T-helper 1 cell treated with Interleukin-12 subunit alpha and Interleukin-12 subunit beta and Interleukin-4 antibody, amounts not matched to agents 30 μg/mL and 1 μg/mL, for 36 hours (primary cell): Measurements from ENCODE around the gene DNER.
"Not testable (repeated sequence)": the region's sequence is repeated elsewhere in the genome, so short reads cannot be mapped to it uniquely, and the experiment has no call there.

ENCODE experiments used
- H3K27ac Mint-ChIP-seq: one replicate; pipeline ENCODE4 v1.8.0; 2021; ENCODE audit warnings: mild to moderate bottlenecking, mixed read lengths
- H3K27me3 Mint-ChIP-seq: one replicate; pipeline ENCODE4 v1.8.0; 2021; ENCODE audit warnings: low read depth, mixed read lengths
- H3K36me3 Mint-ChIP-seq: one replicate; pipeline ENCODE4 v1.8.0; 2021; ENCODE audit warnings: low read depth, mixed read lengths
- H3K4me1 Mint-ChIP-seq: one replicate; pipeline ENCODE4 v1.8.0; 2021; ENCODE audit warnings: low read depth, mixed read lengths
- H3K4me3 Mint-ChIP-seq: one replicate; pipeline ENCODE4 v1.8.0; 2021; ENCODE audit warnings: mild to moderate bottlenecking, moderate library complexity, mixed read lengths
- H3K9me3 Mint-ChIP-seq: one replicate; pipeline ENCODE4 v1.8.0; 2021; ENCODE audit warnings: mixed read lengths

Gene DNER

GRCh38 chr2:229514273-229514895 is 200.0 kb downstream of the DNER start:
- Mint-ChIP-seq H3K36me3 (no peaks in the 10 kb centered on the region), H3K4me1 (no peaks in the 10 kb centered on the region), H3K9me3 (no peaks in the 10 kb centered on the region), H3K4me3 (no peak overlapping the region), H3K27me3 (no peaks in the 10 kb centered on the region), H3K27ac (no peak overlapping the region)

- H3K4me1 Mint-ChIP-seq = no peaks in the 10 kb centered on the region
- H3K9me3 Mint-ChIP-seq = no peaks in the 10 kb centered on the region
- no peak overlapping the region for H3K4me3 Mint-ChIP-seq
- H3K27ac Mint-ChIP-seq = no peak overlapping the region
- H3K27me3 Mint-ChIP-seq = no peaks in the 10 kb centered on the region
- H3K36me3 Mint-ChIP-seq = no peaks in the 10 kb centered on the region
Observed at GRCh38 chr2:229511524-229511923, 202.8 kb downstream of the DNER start.

- H3K27me3 Mint-ChIP-seq, H3K27ac Mint-ChIP-seq, H3K9me3 Mint-ChIP-seq, H3K4me3 Mint-ChIP-seq, H3K4me1 Mint-ChIP-seq, H3K36me3 Mint-ChIP-seq: not testable (repeated sequence)
Observed at GRCh38 chr2:229506699-229507098, 207.7 kb downstream of the DNER start.

- Mint-ChIP-seq H3K9me3 (peaks cover 3% of the 10 kb centered on the region), H3K36me3 (no peaks in the 10 kb centered on the region), H3K4me3 (no peak overlapping the region), H3K4me1 (no peaks in the 10 kb centered on the region), H3K27me3 (no peaks in the 10 kb centered on the region), H3K27ac (no peak overlapping the region)
Observed at GRCh38 chr2:229501051-229501794, 213.1 kb downstream of the DNER start.

GRCh38 chr2:229492034-229492433 is 222.3 kb downstream of the DNER start:
- no peaks in the 10 kb centered on the region for H3K27me3 Mint-ChIP-seq

GRCh38 chr2:229490167-229490566 is 224.2 kb downstream of the DNER start:
- no peaks in the 10 kb centered on the region for H3K4me1 Mint-ChIP-seq
- H3K27ac Mint-ChIP-seq = no peak overlapping the region
- no peaks in the 10 kb centered on the region for H3K9me3 Mint-ChIP-seq
- no peaks in the 10 kb centered on the region for H3K36me3 Mint-ChIP-seq
- no peak overlapping the region for H3K4me3 Mint-ChIP-seq
- no peaks in the 10 kb centered on the region for H3K27me3 Mint-ChIP-seq

More at GRCh38 chr2:229492034-229492433, 222.3 kb downstream of the DNER start:
- Mint-ChIP-seq H3K4me1 (no peaks in the 10 kb centered on the region), H3K9me3 (no peaks in the 10 kb centered on the region), H3K4me3 (no peak overlapping the region), H3K27ac (no peak overlapping the region), H3K36me3 (no peaks in the 10 kb centered on the region)

- no peak overlapping the region for H3K27ac Mint-ChIP-seq
- H3K9me3 Mint-ChIP-seq = no peaks in the 10 kb centered on the region
- H3K36me3 Mint-ChIP-seq = no peaks in the 10 kb centered on the region
- no peak overlapping the region for H3K4me3 Mint-ChIP-seq
- H3K27me3 Mint-ChIP-seq = no peaks in the 10 kb centered on the region
- H3K4me1 Mint-ChIP-seq = no peaks in the 10 kb centered on the region
Observed at GRCh38 chr2:229489016-229489415, 225.3 kb downstream of the DNER start.

- no peaks in the 10 kb centered on the region for H3K4me1 Mint-ChIP-seq
- H3K27me3 Mint-ChIP-seq = no peaks in the 10 kb centered on the region
- H3K9me3 Mint-ChIP-seq = no peaks in the 10 kb centered on the region
- no peak overlapping the region for H3K4me3 Mint-ChIP-seq
- H3K27ac Mint-ChIP-seq = no peak overlapping the region
- H3K36me3 Mint-ChIP-seq = no peaks in the 10 kb centered on the region
Observed at GRCh38 chr2:229488232-229488631, 226.1 kb downstream of the DNER start.

- Mint-ChIP-seq H3K4me1 (no peaks in the 10 kb centered on the region), H3K36me3 (no peaks in the 10 kb centered on the region), H3K27me3 (no peaks in the 10 kb centered on the region), H3K9me3 (no peaks in the 10 kb centered on the region), H3K4me3 (no peak overlapping the region), H3K27ac (no peak overlapping the region)
Observed at GRCh38 chr2:229486673-229487072, 227.7 kb downstream of the DNER start.

- Mint-ChIP-seq H3K36me3 (no peaks in the 10 kb centered on the region), H3K27me3 (no peaks in the 10 kb centered on the region), H3K9me3 (no peaks in the 10 kb centered on the region), H3K4me3 (no peak overlapping the region), H3K27ac (no peak overlapping the region), H3K4me1 (no peaks in the 10 kb centered on the region)
Observed at GRCh38 chr2:229485857-229486256, 228.5 kb downstream of the DNER start.

- Mint-ChIP-seq H3K9me3 (no peaks in the 10 kb centered on the region), H3K4me3 (no peak overlapping the region), H3K36me3 (no peaks in the 10 kb centered on the region), H3K4me1 (no peaks in the 10 kb centered on the region), H3K27me3 (no peaks in the 10 kb centered on the region), H3K27ac (no peak overlapping the region)
Observed at GRCh38 chr2:229477269-229477755, 237.0 kb downstream of the DNER start.

- no peaks in the 10 kb centered on the region for H3K27me3 Mint-ChIP-seq
- H3K4me1 Mint-ChIP-seq = no peaks in the 10 kb centered on the region
- H3K36me3 Mint-ChIP-seq = no peaks in the 10 kb centered on the region
- H3K4me3 Mint-ChIP-seq = no peak overlapping the region
- no peak overlapping the region for H3K27ac Mint-ChIP-seq
- no peaks in the 10 kb centered on the region for H3K9me3 Mint-ChIP-seq
Observed at GRCh38 chr2:229475778-229476177, 238.6 kb downstream of the DNER start.

- Mint-ChIP-seq H3K4me1 (no peaks in the 10 kb centered on the region), H3K27ac (no peak overlapping the region), H3K4me3 (no peak overlapping the region)
Observed at GRCh38 chr2:229474125-229474524, 240.2 kb downstream of the DNER start.

GRCh38 chr2:229470781-229471180 is 243.6 kb downstream of the DNER start:
- no peaks in the 10 kb centered on the region for H3K4me1 Mint-ChIP-seq
- no peak overlapping the region for H3K4me3 Mint-ChIP-seq
- no peak overlapping the region for H3K27ac Mint-ChIP-seq
- H3K36me3 Mint-ChIP-seq = no peaks in the 10 kb centered on the region
- no peaks in the 10 kb centered on the region for H3K9me3 Mint-ChIP-seq
- H3K27me3 Mint-ChIP-seq = no peaks in the 10 kb centered on the region

More at GRCh38 chr2:229474125-229474524, 240.2 kb downstream of the DNER start:
- H3K9me3 Mint-ChIP-seq = no peaks in the 10 kb centered on the region
- no peaks in the 10 kb centered on the region for H3K36me3 Mint-ChIP-seq
- H3K27me3 Mint-ChIP-seq = no peaks in the 10 kb centered on the region

- Mint-ChIP-seq H3K27ac (no peak overlapping the region), H3K36me3 (no peaks in the 10 kb centered on the region), H3K27me3 (no peaks in the 10 kb centered on the region), H3K9me3 (no peaks in the 10 kb centered on the region), H3K4me3 (no peak overlapping the region), H3K4me1 (no peaks in the 10 kb centered on the region)
Observed at GRCh38 chr2:229467783-229468182, 246.6 kb downstream of the DNER start.
